Ascending aorta (tissue), 2 donors: Measurements from ENCODE around the gene IL10RB. TPM values are rescaled to one million over a fixed set of nuclear protein-coding genes. Genes with fewer than 3 reads are reported as not detected.
"Not testable (repeated sequence)": the region's sequence is repeated elsewhere in the genome, so short reads cannot be mapped to it uniquely, and the experiment has no call there.

Experiments
- DNase-seq, 2 donors: peaks; one replicate each; pipeline ENCODE4 v3.0.0-alpha.2; 2019; ENCODE audit warnings: low spot score in 2 of 2
- H3K27ac ChIP-seq, 2 donors: fragments of 200-600 bp; sonication (generic); one replicate each; pipeline ENCODE4 v1.5.1; 2016 to 2017; ENCODE audit warnings: mild to moderate bottlenecking in 1 of 2
- H3K27me3 ChIP-seq: fragments of 200-600 bp; sonication (generic); one replicate; pipeline ENCODE4 v1.5.1; 2017
- H3K36me3 ChIP-seq, 2 donors: fragments of 200-600 bp; sonication (generic); one replicate each; pipeline ENCODE4 v1.5.1; 2016
- H3K4me1 ChIP-seq, 2 donors: fragments of 200-600 bp; sonication (generic); one replicate each; pipeline ENCODE4 v1.5.1; 2016 to 2017; ENCODE audit warnings: mild to moderate bottlenecking in 1 of 2
- H3K4me3 ChIP-seq, 2 donors: fragments of 200-600 bp; sonication (generic); one replicate each; pipeline ENCODE4 v1.5.1; 2016 to 2017; ENCODE audit warnings: mild to moderate bottlenecking in 1 of 2
- H3K9me3 ChIP-seq, 2 donors: fragments of 200-600 bp; sonication (generic); one replicate each; pipeline ENCODE4 v1.5.1; 2016
- intact Hi-C: fragments of 100-400 bp; cut with DNase I; formaldehyde crosslinking; loops from one replicate; pipeline ENCODE4 v1.15.1; 2023
- total RNA-seq: library from RNA; depleted of rRNA; stranded (reverse); fragments of >200 nt; gene quantifications from one replicate; pipeline ENCODE4 v1.1.0, GENCODE V29; 2016
- TF ChIP-seq, protein P1 (sequence below), 3 experiments: fragments of 200-600 bp in 2 of 3; fragments of 450-650 bp in 1 of 3; sonication (generic) in 2 of 3; IDR thresholded peaks; one replicate each; pipeline ENCODE4 v1.5.1; 2016 to 2019; ENCODE audit warnings: antibody characterized with exemption in 3 of 3, mild to moderate bottlenecking in 1 of 3, moderate library complexity in 1 of 3

Gene IL10RB
- total RNA-seq, 1 donor from 2014 or later, result 39.1 TPM

DNA sequence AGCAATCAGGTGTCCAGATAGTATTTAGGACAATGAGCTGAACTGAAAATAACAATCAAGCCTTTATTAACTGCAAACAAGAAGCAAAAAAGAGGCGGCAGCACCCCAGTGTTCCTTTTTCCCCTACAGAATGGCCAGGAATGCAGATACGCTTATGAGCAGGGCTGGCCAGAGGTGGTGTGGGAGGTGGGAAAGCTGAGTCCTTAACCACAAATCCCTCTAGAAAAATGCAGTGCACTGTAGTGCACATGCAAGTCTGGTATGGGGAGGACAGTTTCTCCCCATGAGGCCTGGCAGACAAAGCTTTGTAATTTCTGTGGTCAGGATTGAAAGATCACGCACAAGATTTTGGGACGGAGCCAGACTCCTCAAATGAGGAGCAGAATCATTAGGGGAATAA lies 47.9 kb downstream of the IL10RB start:
- TF ChIP-seq, protein P1, sequence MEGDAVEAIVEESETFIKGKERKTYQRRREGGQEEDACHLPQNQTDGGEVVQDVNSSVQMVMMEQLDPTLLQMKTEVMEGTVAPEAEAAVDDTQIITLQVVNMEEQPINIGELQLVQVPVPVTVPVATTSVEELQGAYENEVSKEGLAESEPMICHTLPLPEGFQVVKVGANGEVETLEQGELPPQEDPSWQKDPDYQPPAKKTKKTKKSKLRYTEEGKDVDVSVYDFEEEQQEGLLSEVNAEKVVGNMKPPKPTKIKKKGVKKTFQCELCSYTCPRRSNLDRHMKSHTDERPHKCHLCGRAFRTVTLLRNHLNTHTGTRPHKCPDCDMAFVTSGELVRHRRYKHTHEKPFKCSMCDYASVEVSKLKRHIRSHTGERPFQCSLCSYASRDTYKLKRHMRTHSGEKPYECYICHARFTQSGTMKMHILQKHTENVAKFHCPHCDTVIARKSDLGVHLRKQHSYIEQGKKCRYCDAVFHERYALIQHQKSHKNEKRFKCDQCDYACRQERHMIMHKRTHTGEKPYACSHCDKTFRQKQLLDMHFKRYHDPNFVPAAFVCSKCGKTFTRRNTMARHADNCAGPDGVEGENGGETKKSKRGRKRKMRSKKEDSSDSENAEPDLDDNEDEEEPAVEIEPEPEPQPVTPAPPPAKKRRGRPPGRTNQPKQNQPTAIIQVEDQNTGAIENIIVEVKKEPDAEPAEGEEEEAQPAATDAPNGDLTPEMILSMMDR (IDR thresholded peaks at IDR 0.05), result no peak
- no peak for DNase-seq
- intact Hi-C loops, result no loop called here
- Histone ChIP-seq H3K9me3 (no peaks in the 10 kb centered on the region), H3K4me3 (no peak overlapping the region), H3K27ac (no peak overlapping the region), H3K4me1 (no peaks in the 10 kb centered on the region), H3K36me3 (no peaks in the 10 kb centered on the region), H3K27me3 (no peaks in the 10 kb centered on the region)

DNA sequence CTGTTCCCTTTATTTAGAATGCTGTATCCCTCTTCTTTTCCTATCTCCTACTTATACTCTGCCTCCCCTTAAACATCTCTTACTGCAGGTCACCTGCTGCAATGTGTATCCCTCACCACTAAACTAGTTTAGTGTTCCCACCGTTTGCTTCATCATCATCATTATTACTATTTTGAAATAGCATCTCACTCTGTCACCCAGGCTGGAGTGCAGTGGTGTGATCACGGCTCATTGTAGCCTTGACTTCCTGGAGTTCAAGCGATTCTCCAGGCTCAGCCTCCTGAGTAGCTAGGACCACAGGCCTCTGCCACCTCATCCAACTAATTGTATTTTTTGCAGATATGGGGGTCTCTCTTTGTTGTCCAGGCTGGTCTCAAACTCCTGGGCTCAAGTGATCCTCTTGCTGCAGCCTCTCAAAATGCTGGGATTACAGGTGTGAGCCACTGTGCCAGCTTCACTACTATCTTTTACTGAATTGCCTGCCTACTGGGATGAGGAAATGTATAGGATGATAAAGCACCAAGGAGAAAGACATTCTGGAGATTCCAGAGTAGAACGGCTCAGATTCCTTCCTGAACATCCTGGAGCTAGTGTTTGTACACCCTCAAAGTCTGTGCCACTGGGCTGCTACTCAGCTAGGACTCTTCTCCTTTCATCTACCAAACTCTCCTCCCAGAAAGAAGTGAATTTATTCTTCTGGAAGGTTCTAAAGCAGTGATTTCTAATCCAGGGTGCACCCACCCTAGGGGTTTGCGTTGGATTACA lies 50.0 kb downstream of the IL10RB start:
- H3K36me3 ChIP-seq, result no peaks in the 10 kb centered on the region
- H3K9me3 ChIP-seq, result no peaks in the 10 kb centered on the region
- DNase-seq, result no peak
- H3K4me3 ChIP-seq, result no peak overlapping the region
- H3K27ac ChIP-seq, result no peak overlapping the region
- intact Hi-C loops, result no loop called here
- H3K27me3 ChIP-seq, result no peaks in the 10 kb centered on the region
- no peaks in the 10 kb centered on the region for H3K4me1 ChIP-seq
- TF ChIP-seq, protein P1 (IDR thresholded peaks at IDR 0.05), result no peak

DNA sequence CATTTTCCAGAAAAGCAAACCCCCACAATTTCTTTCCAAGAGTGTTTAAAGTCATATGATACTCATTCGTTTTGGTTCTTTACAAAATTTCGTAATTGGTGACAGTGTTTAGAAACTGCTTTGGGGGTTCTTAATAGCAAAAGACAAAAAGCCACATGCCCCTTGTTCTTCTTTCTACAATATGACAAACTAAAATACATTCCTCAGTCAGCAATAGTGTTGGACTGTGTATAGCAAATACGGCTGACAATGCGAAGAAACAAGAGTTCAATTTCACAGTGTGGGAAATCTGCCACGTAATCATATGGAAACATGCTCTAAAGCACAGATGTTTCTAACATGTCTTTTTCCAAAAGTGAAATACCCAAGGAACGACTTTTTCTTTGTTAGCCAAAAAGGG lies 51.0 kb downstream of the IL10RB start:
- no peaks in the 10 kb centered on the region for H3K9me3 ChIP-seq
- intact Hi-C loops, result no loop called here
- H3K27ac ChIP-seq, result no peak overlapping the region
- TF ChIP-seq, protein P1 (IDR thresholded peaks at IDR 0.05), result no peak
- no peaks in the 10 kb centered on the region for H3K4me1 ChIP-seq
- no peak overlapping the region for H3K4me3 ChIP-seq
- no peaks in the 10 kb centered on the region for H3K27me3 ChIP-seq
- no peak for DNase-seq
- H3K36me3 ChIP-seq, result no peaks in the 10 kb centered on the region

DNA sequence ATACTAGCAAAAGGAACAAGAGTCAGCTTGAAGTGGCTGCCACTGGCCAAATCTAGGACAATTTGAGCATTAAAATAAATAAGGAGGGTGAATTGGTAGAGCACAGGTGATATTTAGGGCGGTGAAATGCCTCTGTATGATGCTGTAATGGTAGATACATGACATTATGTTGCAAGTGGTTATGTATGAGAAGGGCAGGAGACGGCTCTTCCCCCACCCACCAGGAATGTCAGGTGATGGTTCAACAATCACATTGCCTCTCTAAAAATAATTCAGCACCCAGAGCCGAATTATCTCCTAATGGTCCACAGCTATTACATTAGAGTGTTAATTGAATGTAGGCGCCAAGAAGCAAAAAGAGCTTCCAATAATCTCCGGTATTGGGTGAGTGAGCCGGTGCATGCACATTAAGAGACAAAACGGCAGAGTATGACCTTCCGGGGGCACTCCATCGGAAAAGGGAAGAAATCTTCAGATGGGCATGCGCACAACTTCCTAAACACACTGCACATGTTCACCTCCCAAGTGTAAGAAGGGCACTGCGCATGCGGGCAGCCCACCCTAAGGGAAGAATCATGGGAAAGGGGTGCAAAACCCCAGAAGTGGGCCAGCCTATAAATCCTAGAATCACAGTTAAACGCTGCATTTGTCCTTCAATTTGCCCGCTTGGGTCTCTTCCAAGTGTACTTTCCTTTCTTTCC lies 51.8 kb downstream of the IL10RB start:
- H3K4me3 ChIP-seq, result no peak overlapping the region
- H3K36me3 ChIP-seq, result no peaks in the 10 kb centered on the region
- no peak for DNase-seq
- no peak overlapping the region for H3K27ac ChIP-seq
- intact Hi-C loops, result no loop called here
- TF ChIP-seq, protein P1 (IDR thresholded peaks at IDR 0.05), result no peak
- H3K4me1 ChIP-seq, result no peaks in the 10 kb centered on the region
- H3K27me3 ChIP-seq, result no peaks in the 10 kb centered on the region
- H3K9me3 ChIP-seq, result no peaks in the 10 kb centered on the region

DNA sequence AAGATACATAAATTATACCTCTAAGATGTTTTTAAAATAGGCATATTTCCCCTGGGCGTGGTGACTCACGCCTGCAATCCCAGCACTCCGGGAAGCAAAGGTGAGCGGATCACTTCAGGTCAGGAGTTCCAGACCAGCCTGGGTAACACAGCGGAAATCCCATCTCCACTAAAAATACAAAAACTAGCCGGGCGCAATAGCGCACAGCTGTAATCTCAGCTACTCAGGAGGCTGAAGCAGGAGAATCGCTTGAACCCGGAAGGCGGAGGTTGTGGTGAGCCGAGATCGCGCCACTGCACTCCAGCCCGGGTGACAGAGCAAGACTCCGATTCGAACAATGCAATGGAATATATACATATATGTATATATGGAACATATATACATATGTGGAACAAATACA lies 54.8 kb downstream of the IL10RB start:
- intact Hi-C loops, result loop anchor here (5.0 kb wide), 1 partner anchor 709 kb away; the partner anchor contains the start of gene CFAP298
- H3K4me3 ChIP-seq, H3K27me3 ChIP-seq, H3K27ac ChIP-seq, H3K9me3 ChIP-seq, H3K4me1 ChIP-seq, H3K36me3 ChIP-seq: not testable (repeated sequence)
- peak in 1 of 2 donors; percentile 79 for DNase-seq

DNA sequence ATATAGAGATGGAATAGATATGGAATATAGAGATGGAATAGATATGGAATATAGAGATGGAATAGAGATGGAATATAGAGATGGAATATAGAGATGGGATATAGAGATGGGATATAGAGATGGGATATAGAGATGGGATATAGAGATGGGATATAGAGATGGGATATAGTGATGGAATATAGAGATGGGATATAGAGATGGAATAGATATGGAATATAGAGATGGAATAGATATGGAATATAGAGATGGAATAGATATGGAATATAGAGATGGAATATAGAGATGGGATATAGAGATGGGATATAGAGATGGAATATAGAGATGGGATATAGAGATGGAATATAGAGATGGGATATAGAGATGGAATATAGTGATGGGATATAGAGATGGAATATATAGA lies 57.4 kb downstream of the IL10RB start:
- H3K9me3 ChIP-seq, DNase-seq, H3K27me3 ChIP-seq, H3K36me3 ChIP-seq: not testable (repeated sequence)
- Histone ChIP-seq H3K4me1 (peaks cover 2 to 22% of the 10 kb centered on the region in 2 donors), H3K4me3 (peak overlapping the region in 1 of 2 donors; percentile 81), H3K27ac (peak overlapping the region; percentile 94 to 98)
- intact Hi-C loops, result loop anchor here (1.0 to 5.0 kb wide), 7 partner anchors 53 to 711 kb away; partner anchors contain the start of genes CFAP298, IFNGR2 and IL10RB
